HEK293T (cell line): ENCODE results near the gene GPR39.

Experiments
- ARNT ChIP-seq: fragments of 450-650 bp; IDR thresholded peaks from 2 replicates; pipeline ENCODE4 v1.6.1; 2017; ENCODE audit warnings: mild to moderate bottlenecking
- BHLHE40 ChIP-seq: fragments of 450-650 bp; IDR thresholded peaks from 2 replicates; pipeline ENCODE4 v1.6.1; 2016; ENCODE audit warnings: mild to moderate bottlenecking, moderate library complexity, borderline replicate concordance
- ELF4 ChIP-seq: fragments of 450-650 bp; IDR thresholded peaks from 2 replicates; pipeline ENCODE4 v1.6.1; 2017; ENCODE audit warnings: antibody characterized with exemption
- FOXA1 ChIP-seq: fragments of 450-650 bp; IDR thresholded peaks from 2 replicates; pipeline ENCODE4 v1.6.1; 2016; ENCODE audit warnings: mild to moderate bottlenecking
- FOXK2 ChIP-seq: fragments of 450-650 bp; IDR thresholded peaks from 2 replicates; pipeline ENCODE4 v1.6.1; 2016; ENCODE audit warnings: mild to moderate bottlenecking
- FOXM1 ChIP-seq: fragments of 450-650 bp; IDR thresholded peaks from 2 replicates; pipeline ENCODE4 v1.6.1; 2017; ENCODE audit warnings: mild to moderate bottlenecking, borderline replicate concordance
- HDGF ChIP-seq: fragments of 450-650 bp; IDR thresholded peaks from 2 replicates; pipeline ENCODE4 v1.6.1; 2017; ENCODE audit warnings: antibody characterized with exemption, borderline replicate concordance
- LEF1 ChIP-seq: fragments of 450-650 bp; IDR thresholded peaks from 2 replicates; pipeline ENCODE4 v1.6.1; 2017; ENCODE audit warnings: mild to moderate bottlenecking, borderline replicate concordance
- PKNOX1 ChIP-seq: fragments of 450-650 bp; IDR thresholded peaks from 2 replicates; pipeline ENCODE4 v1.6.1; 2016
- SP1 ChIP-seq: fragments of 450-650 bp; IDR thresholded peaks from 2 replicates; pipeline ENCODE4 v1.6.1; 2017
- SUZ12 ChIP-seq: fragments of 450-650 bp; IDR thresholded peaks from 2 replicates; pipeline ENCODE4 v1.6.1; 2016; ENCODE audit warnings: mild to moderate bottlenecking
- TARDBP ChIP-seq: fragments of 450-650 bp; IDR thresholded peaks from 2 replicates; pipeline ENCODE4 v1.6.1; 2016

DNA sequence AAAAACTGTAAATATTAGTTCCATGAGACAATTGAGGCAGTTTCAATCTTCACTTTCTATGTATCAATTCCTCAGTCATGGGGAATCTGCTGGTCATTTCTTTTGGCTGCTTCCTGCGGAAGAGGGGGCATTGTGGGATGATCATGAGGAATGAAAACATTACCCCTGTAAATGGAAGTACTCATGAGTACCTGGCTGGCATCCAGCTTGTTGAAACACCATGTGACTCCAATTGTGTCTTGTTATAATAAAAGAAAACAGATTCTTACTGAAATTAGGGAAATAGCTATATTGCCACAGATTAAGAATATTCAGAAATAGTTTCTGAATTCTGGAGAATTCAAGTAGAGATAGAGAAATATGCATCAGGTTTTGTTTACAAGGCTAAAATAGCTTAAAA lies 41.6 kb upstream of the GPR39 start:
- TF ChIP-seq LEF1: no peak
- TF ChIP-seq ELF4: no peak
- no peak for TF ChIP-seq ARNT
- TF ChIP-seq FOXA1: no peak
- no peak for TF ChIP-seq SUZ12
- no peak for TF ChIP-seq TARDBP
- TF ChIP-seq PKNOX1: no peak
- TF ChIP-seq FOXK2: no peak
- no peak for TF ChIP-seq HDGF
- no peak for TF ChIP-seq FOXM1
- TF ChIP-seq BHLHE40: no peak
- no peak for TF ChIP-seq SP1
